ENCODE results near the gene PDIA6.

PDIA6 gene

GRCh38 chr2:10776231-10776977 lies 36.2 kb downstream of the PDIA6 start:
- no peak for TF ChIP-seq CTCF (IDR thresholded peaks at IDR 0.05; ENCODE audit: low read length, missing control alignments)

GRCh38 chr2:10775831-10776230 lies 36.8 kb downstream of the PDIA6 start:
- no peak overlapping the region for H3K4me3 ChIP-seq (replicated peaks; ENCODE audit: low read depth, low read length)
- no peak for TF ChIP-seq CTCF (IDR thresholded peaks at IDR 0.05; ENCODE audit: low read length, missing control alignments)
- no peak for DNase-seq (ENCODE audit: low read depth)

More at GRCh38 chr2:10776231-10776977, 36.2 kb downstream of the PDIA6 start:
- no peak overlapping the region for H3K4me3 ChIP-seq (replicated peaks; ENCODE audit: low read depth, low read length)
- DNase-seq (ENCODE audit: low read depth), result no peak

- no peak for DNase-seq (ENCODE audit: low read depth)
- TF ChIP-seq CTCF (IDR thresholded peaks at IDR 0.05; ENCODE audit: low read length, missing control alignments), result no peak
- H3K4me3 ChIP-seq (replicated peaks; ENCODE audit: low read depth, low read length), result no peak overlapping the region
Measured at GRCh38 chr2:10775021-10775780, 37.4 kb downstream of the PDIA6 start.

GRCh38 chr2:10774394-10774793 lies 38.2 kb downstream of the PDIA6 start:
- DNase-seq (ENCODE audit: low read depth), result peak; percentile 12
- no peak for TF ChIP-seq CTCF (IDR thresholded peaks at IDR 0.05; ENCODE audit: low read length, missing control alignments)
- H3K4me3 ChIP-seq (replicated peaks; ENCODE audit: low read depth, low read length), result no peak overlapping the region

GRCh38 chr2:10773821-10774341 lies 38.7 kb downstream of the PDIA6 start:
- TF ChIP-seq CTCF (IDR thresholded peaks at IDR 0.05; ENCODE audit: low read length, missing control alignments), result no peak
- no peak for DNase-seq (ENCODE audit: low read depth)
- H3K4me3 ChIP-seq (replicated peaks; ENCODE audit: low read depth, low read length), result no peak overlapping the region

- no peak overlapping the region for H3K4me3 ChIP-seq (replicated peaks; ENCODE audit: low read depth, low read length)
- TF ChIP-seq CTCF (IDR thresholded peaks at IDR 0.05; ENCODE audit: low read length, missing control alignments), result no peak
- no peak for DNase-seq (ENCODE audit: low read depth)
Measured at GRCh38 chr2:10772868-10773215, 39.7 kb downstream of the PDIA6 start.
